HepG2 (cell line): ENCODE results near the gene ZDHHC14. TPM values are rescaled to one million over a fixed set of nuclear protein-coding genes. Genes with fewer than 3 reads are reported as not detected.

Source experiments
- CENPX ChIP-seq: sonication (generic); formaldehyde crosslinking; IDR thresholded peaks from 2 replicates; pipeline ENCODE4 v1.9.0; 2021; ENCODE audit warnings: mild to moderate bottlenecking, missing genetic modification reagents, moderate library complexity
- KLF12 ChIP-seq: sonication (generic); formaldehyde crosslinking; IDR thresholded peaks from 2 replicates; pipeline ENCODE4 v1.4.0; 2020; ENCODE audit warnings: missing genetic modification reagents, borderline replicate concordance
- RBM22 ChIP-seq: fragments of 200-400 bp; formaldehyde crosslinking; optimal IDR thresholded peaks from 2 replicates; pipeline ENCODE3; 2017; ENCODE audit warnings: mild to moderate bottlenecking, low read length, moderate library complexity
- ZNF75D ChIP-seq: sonication (generic); formaldehyde crosslinking; IDR thresholded peaks from 2 replicates; pipeline ENCODE4 v1.8.1; 2023; ENCODE audit warnings: missing genetic modification reagents, mild to moderate bottlenecking, borderline replicate concordance
- ZNF761 ChIP-seq: sonication (generic); formaldehyde crosslinking; conservative IDR thresholded peaks from 2 replicates; pipeline ENCODE4 v1.4.0; 2020; ENCODE audit warnings: mild to moderate bottlenecking, missing genetic modification reagents
- polyA plus RNA-seq, 8 experiments: library from polyadenylated mRNA; depleted of rRNA in 3 of 8; stranded (reverse) in 7 of 8; unstranded in 1 of 8; fragments of >200 nt; fragmentation: Illumina TruSeq in 4 of 8; extraction: Trizol in 4 of 8; gene quantifications; 2 replicates each; pipeline versions ENCODE4 v1.2.1 to v1.2.3, GENCODE V29; 2011 to 2016; ENCODE audit warnings: low read depth in 4 of 8, missing spikeins in 1 of 8, mixed read lengths in 1 of 8; ENCODE audit not compliant: insufficient read depth in 1 of 8
- total RNA-seq, 5 experiments: library from RNA; depleted of rRNA; stranded (reverse); fragments of >200 nt; fragmentation: Illumina TruSeq; extraction: Trizol; gene quantifications; 2 replicates each; pipeline ENCODE4 v1.2.3, GENCODE V29; 2016; ENCODE audit warnings: low read depth in 1 of 5
- TF ChIP-seq, protein P1 (sequence below): sonication (generic); formaldehyde crosslinking; IDR thresholded peaks from 2 replicates; pipeline ENCODE4 v1.5.0; 2020; ENCODE audit warnings: mild to moderate bottlenecking, missing genetic modification reagents, borderline replicate concordance
- TF ChIP-seq, protein P2 (sequence below): sonication (generic); formaldehyde crosslinking; IDR thresholded peaks from 2 replicates; pipeline ENCODE4 v1.9.0; 2021; ENCODE audit warnings: missing genetic modification reagents, borderline replicate concordance
- TF ChIP-seq, protein P3 (sequence below): sonication (generic); formaldehyde crosslinking; IDR thresholded peaks from 2 replicates; pipeline ENCODE4 v1.4.0; 2020; ENCODE audit warnings: low read depth, missing genetic modification reagents
- TF ChIP-seq, protein P4 (sequence below): sonication (generic); formaldehyde crosslinking; IDR thresholded peaks from 2 replicates; pipeline ENCODE4 v1.4.0; 2020; ENCODE audit warnings: mild to moderate bottlenecking, missing genetic modification reagents

The ZDHHC14 gene
- total and polyA plus RNA-seq, 2 of the 13 experiments (the other 11 are each of a cell fraction or from before 2014, with no cell fraction given) = 3.7 to 9.5 TPM

DNA sequence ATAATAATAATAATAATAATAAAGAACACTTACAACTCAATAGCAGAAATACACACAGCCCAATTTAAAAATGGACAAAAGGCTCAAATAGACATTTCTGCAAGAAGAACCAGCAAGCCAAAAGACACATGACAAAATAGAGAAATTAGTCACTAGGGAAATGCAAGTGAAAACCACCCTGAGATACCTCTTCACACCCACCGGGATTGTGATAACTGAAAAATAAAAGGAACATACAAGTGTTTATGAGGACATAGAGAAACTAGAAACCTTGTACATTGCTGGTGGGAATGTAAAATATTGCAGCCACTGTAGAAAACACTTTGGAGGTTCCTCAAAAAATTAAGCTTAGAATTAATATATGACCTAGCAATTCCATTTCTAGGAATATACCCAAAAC, 59.2 kb downstream of the ZDHHC14 start (continued):
- TF ChIP-seq, protein P1, sequence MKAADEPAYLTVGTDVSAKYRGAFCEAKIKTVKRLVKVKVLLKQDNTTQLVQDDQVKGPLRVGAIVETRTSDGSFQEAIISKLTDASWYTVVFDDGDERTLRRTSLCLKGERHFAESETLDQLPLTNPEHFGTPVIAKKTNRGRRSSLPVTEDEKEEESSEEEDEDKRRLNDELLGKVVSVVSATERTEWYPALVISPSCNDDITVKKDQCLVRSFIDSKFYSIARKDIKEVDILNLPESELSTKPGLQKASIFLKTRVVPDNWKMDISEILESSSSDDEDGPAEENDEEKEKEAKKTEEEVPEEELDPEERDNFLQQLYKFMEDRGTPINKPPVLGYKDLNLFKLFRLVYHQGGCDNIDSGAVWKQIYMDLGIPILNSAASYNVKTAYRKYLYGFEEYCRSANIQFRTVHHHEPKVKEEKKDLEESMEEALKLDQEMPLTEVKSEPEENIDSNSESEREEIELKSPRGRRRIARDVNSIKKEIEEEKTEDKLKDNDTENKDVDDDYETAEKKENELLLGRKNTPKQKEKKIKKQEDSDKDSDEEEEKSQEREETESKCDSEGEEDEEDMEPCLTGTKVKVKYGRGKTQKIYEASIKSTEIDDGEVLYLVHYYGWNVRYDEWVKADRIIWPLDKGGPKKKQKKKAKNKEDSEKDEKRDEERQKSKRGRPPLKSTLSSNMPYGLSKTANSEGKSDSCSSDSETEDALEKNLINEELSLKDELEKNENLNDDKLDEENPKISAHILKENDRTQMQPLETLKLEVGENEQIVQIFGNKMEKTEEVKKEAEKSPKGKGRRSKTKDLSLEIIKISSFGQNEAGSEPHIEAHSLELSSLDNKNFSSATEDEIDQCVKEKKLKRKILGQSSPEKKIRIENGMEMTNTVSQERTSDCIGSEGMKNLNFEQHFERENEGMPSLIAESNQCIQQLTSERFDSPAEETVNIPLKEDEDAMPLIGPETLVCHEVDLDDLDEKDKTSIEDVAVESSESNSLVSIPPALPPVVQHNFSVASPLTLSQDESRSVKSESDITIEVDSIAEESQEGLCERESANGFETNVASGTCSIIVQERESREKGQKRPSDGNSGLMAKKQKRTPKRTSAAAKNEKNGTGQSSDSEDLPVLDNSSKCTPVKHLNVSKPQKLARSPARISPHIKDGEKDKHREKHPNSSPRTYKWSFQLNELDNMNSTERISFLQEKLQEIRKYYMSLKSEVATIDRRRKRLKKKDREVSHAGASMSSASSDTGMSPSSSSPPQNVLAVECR (CRISPR knock-in tag) = no peak
- TF ChIP-seq, protein P2, sequence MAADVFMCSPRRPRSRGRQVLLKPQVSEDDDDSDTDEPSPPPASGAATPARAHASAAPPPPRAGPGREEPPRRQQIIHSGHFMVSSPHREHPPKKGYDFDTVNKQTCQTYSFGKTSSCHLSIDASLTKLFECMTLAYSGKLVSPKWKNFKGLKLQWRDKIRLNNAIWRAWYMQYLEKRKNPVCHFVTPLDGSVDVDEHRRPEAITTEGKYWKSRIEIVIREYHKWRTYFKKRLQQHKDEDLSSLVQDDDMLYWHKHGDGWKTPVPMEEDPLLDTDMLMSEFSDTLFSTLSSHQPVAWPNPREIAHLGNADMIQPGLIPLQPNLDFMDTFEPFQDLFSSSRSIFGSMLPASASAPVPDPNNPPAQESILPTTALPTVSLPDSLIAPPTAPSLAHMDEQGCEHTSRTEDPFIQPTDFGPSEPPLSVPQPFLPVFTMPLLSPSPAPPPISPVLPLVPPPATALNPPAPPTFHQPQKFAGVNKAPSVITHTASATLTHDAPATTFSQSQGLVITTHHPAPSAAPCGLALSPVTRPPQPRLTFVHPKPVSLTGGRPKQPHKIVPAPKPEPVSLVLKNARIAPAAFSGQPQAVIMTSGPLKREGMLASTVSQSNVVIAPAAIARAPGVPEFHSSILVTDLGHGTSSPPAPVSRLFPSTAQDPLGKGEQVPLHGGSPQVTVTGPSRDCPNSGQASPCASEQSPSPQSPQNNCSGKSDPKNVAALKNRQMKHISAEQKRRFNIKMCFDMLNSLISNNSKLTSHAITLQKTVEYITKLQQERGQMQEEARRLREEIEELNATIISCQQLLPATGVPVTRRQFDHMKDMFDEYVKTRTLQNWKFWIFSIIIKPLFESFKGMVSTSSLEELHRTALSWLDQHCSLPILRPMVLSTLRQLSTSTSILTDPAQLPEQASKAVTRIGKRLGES (CRISPR knock-in tag) = no peak
- TF ChIP-seq ZNF75D (CRISPR knock-in tag) (no peak), CENPX (CRISPR knock-in tag) (no peak), ZNF761 (no peak), RBM22 (no peak), KLF12 (CRISPR knock-in tag) (no peak)
- TF ChIP-seq, protein P3, sequence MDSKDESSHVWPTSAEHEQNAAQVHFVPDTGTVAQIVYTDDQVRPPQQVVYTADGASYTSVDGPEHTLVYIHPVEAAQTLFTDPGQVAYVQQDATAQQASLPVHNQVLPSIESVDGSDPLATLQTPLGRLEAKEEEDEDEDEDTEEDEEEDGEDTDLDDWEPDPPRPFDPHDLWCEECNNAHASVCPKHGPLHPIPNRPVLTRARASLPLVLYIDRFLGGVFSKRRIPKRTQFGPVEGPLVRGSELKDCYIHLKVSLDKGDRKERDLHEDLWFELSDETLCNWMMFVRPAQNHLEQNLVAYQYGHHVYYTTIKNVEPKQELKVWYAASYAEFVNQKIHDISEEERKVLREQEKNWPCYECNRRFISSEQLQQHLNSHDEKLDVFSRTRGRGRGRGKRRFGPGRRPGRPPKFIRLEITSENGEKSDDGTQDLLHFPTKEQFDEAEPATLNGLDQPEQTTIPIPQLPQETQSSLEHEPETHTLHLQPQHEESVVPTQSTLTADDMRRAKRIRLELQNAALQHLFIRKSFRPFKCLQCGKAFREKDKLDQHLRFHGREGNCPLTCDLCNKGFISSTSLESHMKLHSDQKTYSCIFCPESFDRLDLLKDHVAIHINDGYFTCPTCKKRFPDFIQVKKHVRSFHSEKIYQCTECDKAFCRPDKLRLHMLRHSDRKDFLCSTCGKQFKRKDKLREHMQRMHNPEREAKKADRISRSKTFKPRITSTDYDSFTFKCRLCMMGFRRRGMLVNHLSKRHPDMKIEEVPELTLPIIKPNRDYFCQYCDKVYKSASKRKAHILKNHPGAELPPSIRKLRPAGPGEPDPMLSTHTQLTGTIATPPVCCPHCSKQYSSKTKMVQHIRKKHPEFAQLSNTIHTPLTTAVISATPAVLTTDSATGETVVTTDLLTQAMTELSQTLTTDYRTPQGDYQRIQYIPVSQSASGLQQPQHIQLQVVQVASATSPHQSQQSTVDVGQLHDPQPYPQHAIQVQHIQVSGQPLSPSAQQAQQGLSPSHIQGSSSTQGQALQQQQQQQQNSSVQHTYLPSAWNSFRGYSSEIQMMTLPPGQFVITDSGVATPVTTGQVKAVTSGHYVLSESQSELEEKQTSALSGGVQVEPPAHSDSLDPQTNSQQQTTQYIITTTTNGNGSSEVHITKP = no peak
- TF ChIP-seq, protein P4, sequence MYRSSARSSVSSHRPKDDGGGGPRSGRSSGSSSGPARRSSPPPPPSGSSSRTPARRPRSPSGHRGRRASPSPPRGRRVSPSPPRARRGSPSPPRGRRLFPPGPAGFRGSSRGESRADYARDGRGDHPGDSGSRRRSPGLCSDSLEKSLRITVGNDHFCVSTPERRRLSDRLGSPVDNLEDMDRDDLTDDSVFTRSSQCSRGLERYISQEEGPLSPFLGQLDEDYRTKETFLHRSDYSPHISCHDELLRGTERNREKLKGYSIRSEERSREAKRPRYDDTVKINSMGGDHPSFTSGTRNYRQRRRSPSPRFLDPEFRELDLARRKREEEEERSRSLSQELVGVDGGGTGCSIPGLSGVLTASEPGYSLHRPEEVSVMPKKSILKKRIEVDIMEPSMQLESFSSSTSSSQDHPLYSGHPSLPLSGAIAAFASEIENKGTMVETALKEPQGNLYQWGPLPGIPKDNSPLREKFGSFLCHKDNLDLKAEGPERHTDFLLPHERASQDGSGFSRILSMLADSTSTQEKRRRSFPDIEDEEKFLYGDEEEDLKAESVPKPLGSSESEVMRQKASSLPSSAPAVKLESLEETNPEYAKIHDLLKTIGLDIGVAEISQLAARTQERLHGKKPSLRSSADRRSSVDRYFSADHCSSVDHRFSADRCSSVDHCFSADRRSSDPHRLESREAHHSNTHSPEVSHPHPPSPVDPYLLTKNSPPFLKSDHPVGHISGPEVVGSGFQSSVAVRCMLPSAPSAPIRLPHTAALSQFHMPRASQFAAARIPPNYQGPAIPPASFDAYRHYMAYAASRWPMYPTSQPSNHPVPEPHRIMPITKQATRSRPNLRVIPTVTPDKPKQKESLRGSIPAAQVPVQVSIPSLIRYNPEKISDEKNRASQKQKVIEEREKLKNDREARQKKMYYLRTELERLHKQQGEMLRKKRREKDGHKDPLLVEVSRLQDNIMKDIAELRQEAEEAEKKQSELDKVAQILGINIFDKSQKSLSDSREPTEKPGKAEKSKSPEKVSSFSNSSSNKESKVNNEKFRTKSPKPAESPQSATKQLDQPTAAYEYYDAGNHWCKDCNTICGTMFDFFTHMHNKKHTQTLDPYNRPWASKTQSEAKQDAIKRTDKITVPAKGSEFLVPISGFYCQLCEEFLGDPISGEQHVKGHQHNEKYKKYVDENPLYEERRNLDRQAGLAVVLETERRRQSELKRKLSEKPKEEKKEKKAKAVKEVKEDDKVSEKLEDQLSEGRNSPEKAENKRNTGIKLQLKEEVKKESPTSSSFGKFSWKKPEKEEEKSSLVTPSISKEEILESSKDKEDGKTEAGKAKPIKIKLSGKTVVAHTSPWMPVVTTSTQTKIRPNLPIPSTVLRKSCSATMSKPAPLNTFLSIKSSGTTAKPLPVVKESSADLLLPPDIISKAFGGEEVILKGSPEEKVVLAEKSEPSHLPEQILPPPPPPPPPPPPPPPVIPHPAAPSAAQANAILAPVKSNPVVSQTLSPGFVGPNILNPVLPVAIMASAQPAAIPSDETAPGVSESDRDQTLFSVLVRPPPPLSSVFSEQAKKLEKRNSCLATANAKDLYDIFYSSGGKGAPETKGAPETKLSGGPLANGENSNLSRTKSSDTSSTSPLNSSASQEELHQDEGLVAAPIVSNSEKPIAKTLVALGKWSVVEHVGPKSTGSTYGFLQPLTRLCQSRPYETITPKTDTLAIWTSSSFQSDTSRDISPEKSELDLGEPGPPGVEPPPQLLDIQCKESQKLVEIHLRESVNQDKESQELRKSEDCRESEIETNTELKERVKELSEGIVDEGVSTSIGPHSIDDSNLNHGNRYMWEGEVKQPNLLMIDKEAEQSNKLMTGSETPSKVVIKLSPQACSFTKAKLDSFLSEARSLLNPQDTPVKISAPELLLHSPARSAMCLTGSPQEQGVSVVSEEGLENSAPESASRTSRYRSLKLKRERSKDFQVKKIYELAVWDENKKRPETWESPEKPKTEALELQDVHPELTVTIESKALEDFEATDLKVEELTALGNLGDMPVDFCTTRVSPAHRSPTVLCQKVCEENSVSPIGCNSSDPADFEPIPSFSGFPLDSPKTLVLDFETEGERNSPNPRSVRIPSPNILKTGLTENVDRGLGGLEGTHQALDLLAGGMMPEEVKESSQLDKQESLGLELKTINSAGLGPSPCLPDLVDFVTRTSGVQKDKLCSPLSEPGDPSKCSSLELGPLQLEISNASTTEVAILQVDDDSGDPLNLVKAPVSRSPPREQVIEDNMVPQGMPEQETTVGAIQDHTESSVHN = no peak
